B cell (primary cell): ENCODE data around the gene FBP1. TPM values are rescaled to one million over a fixed set of nuclear protein-coding genes. Genes with fewer than 3 reads are reported as not detected.

Experiments
- ATAC-seq: fragments of 200-7000 bp; cut with Tn5 transposase; one replicate; pipeline ENCODE4 v1.10.0; 2021; ENCODE audit warnings: low read depth, mild to moderate bottlenecking, moderate number of reproducible peaks, moderate library complexity
- CTCF ChIA-PET: fragments of 350-600 bp; sonication (Branson Sonifier 250); formaldehyde crosslinking; loops from one replicate; lab custom pipeline; 2021; ENCODE audit warnings: antibody characterized with exemption, inconsistent platforms; lab: Charles Lee
- POLR2A ChIA-PET: fragments of 350-600 bp; sonication (Branson Sonifier 250); formaldehyde crosslinking; loops from one replicate; lab custom pipeline; 2021; ENCODE audit warnings: antibody characterized with exemption; lab: Charles Lee
- DNase-seq: peaks from one replicate; pipeline ENCODE4 v3.0.0; 2013
- H2AFZ ChIP-seq: 2 replicates; pipeline ENCODE4 v1.6.1; 2012; ENCODE audit warnings: mild to moderate bottlenecking, low read depth, low read length; ENCODE audit not compliant: insufficient read depth, poor library complexity, severe bottlenecking
- H3K27ac ChIP-seq, 2 donors: 1 replicate in 1 of 2; 2 replicates in 1 of 2; pipeline ENCODE4 v1.5.1; 2012 to 2013; ENCODE audit warnings: low read length in 2 of 2, mild to moderate bottlenecking in 2 of 2, moderate library complexity in 1 of 2
- H3K27me3 ChIP-seq, 4 experiments: fragments of 200-600 bp in 1 of 4; sonication (generic) in 1 of 4; replicated peaks in 1 of 4; 1 replicate in 2 of 4; 2 replicates in 2 of 4; pipeline versions ENCODE4 v1.6.1 to v1.7.0; 2013 to 2016; ENCODE audit warnings: low read length in 3 of 4, mild to moderate bottlenecking in 2 of 4, mixed read lengths in 1 of 4, moderate library complexity in 1 of 4; ENCODE audit not compliant: insufficient read depth in 4 of 4, control insufficient read depth in 3 of 4; ENCODE audit errors: control extremely low read depth in 1 of 4
- H3K36me3 ChIP-seq, 2 experiments: replicated peaks in 1 of 2; 1 replicate in 1 of 2; 2 replicates in 1 of 2; pipeline versions ENCODE4 v1.6.1 to v1.7.1; 2013; ENCODE audit warnings: low read length in 1 of 2; ENCODE audit not compliant: insufficient read depth in 2 of 2, control insufficient read depth in 1 of 2; ENCODE audit errors: control extremely low read depth in 1 of 2, extremely low read depth in 1 of 2
- H3K4me1 ChIP-seq, 2 donors: fragments of 200-600 bp in 1 of 2; sonication (generic) in 1 of 2; 1 replicate in 1 of 2; 2 replicates in 1 of 2; pipeline versions ENCODE4 v1.5.1 to v1.6.1; 2013 to 2017; ENCODE audit warnings: low read length in 2 of 2; ENCODE audit not compliant: control insufficient read depth in 2 of 2, insufficient read depth in 2 of 2
- H3K4me2 ChIP-seq: replicated peaks from 2 replicates; pipeline ENCODE3; 2012; ENCODE audit warnings: mild to moderate bottlenecking, low read depth, low read length; ENCODE audit not compliant: poor library complexity, severe bottlenecking
- H3K4me3 ChIP-seq, 5 experiments: fragments of 200-600 bp in 1 of 5; sonication (generic) in 1 of 5; 1 replicate in 3 of 5; 2 replicates in 2 of 5; pipeline versions ENCODE4 v1.5.1 to v1.7.0; 2011 to 2016; ENCODE audit warnings: low read length in 4 of 5, mild to moderate bottlenecking in 4 of 5, low read depth in 2 of 5, control low read depth in 1 of 5, moderate library complexity in 1 of 5; ENCODE audit not compliant: insufficient read depth in 1 of 5; ENCODE audit errors: control extremely low read depth in 1 of 5, extremely low read depth in 1 of 5
- H3K79me2 ChIP-seq: fragments of 200-600 bp; sonication (generic); one replicate; pipeline ENCODE4 v1.6.0; 2016; ENCODE audit warnings: low read length; ENCODE audit not compliant: control insufficient read depth, insufficient read depth
- H3K9ac ChIP-seq: fragments of 200-600 bp; sonication (generic); 2 replicates; pipeline ENCODE4 v1.6.1; 2017; ENCODE audit warnings: mild to moderate bottlenecking, low read length, moderate library complexity
- H3K9me3 ChIP-seq, 3 donors: one replicate each; pipeline versions ENCODE4 v1.6.1 to v1.7.1; 2013; ENCODE audit warnings: low read length in 2 of 3; ENCODE audit not compliant: control insufficient read depth in 2 of 3, insufficient read depth in 1 of 3; ENCODE audit errors: control extremely low read depth in 1 of 3
- H4K20me1 ChIP-seq: 2 replicates; pipeline ENCODE4 v1.6.0; 2012; ENCODE audit warnings: mild to moderate bottlenecking, low read length; ENCODE audit not compliant: insufficient read depth, control insufficient read depth, poor library complexity, severe bottlenecking
- H3K27ac Mint-ChIP-seq: one replicate; pipeline ENCODE4 v1.8.0; 2021; ENCODE audit warnings: mixed read lengths
- H3K27me3 Mint-ChIP-seq: one replicate; pipeline ENCODE4 v1.8.0; 2021; ENCODE audit warnings: mixed read lengths
- H3K4me1 Mint-ChIP-seq: one replicate; pipeline ENCODE4 v1.8.0; 2021; ENCODE audit warnings: mixed read lengths
- H3K4me3 Mint-ChIP-seq: one replicate; pipeline ENCODE4 v1.8.0; 2021; ENCODE audit warnings: mixed read lengths
- H3K9me3 Mint-ChIP-seq: one replicate; pipeline ENCODE4 v1.8.0; 2022; ENCODE audit warnings: mixed read lengths; ENCODE audit not compliant: insufficient read depth
- CTCF ChIP-seq: fragments of 200-600 bp; IDR thresholded peaks from one replicate; pipeline ENCODE4 v1.8.0; 2022; ENCODE audit warnings: antibody characterized with exemption, mild to moderate bottlenecking
- EZH2 ChIP-seq: IDR thresholded peaks from 2 replicates; pipeline ENCODE4 v1.6.1; 2012; ENCODE audit warnings: borderline replicate concordance, low read depth, mild to moderate bottlenecking, moderate library complexity, low read length; ENCODE audit not compliant: insufficient read depth, poor library complexity, severe bottlenecking
- WGBS: methylation state at CpG from one replicate; pipeline ENCODE4 v1.1.5; 2013; ENCODE audit warnings: missing lambda C conversion rate; ENCODE audit not compliant: insufficient coverage; 5-methylcytosine and 5-hydroxymethylcytosine counted together
- intact Hi-C: fragments of 100-400 bp; cut with micrococcal nuclease; formaldehyde crosslinking; loops from one replicate; pipeline ENCODE4 v1.10.0; 2022
- polyA plus RNA-seq: library from polyadenylated mRNA; depleted of rRNA; stranded (reverse); fragments of >200 nt; gene quantifications from 2 replicates; pipeline ENCODE4 v1.2.3, GENCODE V29; 2012
- total RNA-seq, 2 donors: library from RNA; stranded (reverse); fragments of 120-200 nt in 1 of 2; gene quantifications; 1 replicate in 1 of 2; 2 replicates in 1 of 2; pipeline versions ENCODE4 v1.2.3 to v1.2.4, GENCODE V29; 2013 to 2022

The FBP1 gene
- total and polyA plus RNA-seq, 2 donors (not counting 1 experiment from before 2014, with no cell fraction given): 2.8 TPM

DNA sequence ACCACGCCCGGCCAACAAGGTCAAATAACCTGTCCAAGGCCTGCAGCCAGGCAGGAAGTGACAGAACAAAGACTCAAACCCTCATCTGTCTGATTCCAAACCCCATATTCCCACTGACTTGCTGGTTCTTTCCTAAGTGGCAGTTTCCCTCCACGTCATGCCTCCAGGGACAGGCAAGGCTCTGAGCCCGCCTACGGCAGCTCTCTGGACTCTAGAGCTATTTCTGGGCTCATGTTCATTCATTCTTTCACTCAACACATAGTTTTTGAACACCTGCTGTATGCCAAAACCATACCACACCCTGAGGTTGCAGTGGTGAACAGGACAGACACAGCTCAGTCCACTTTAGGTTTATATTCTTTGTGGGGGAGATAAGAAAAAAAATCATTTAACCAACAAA is 5.2 kb upstream of the FBP1 start:
- no peak overlapping the region for H3K27ac ChIP-seq
- H3K9me3 Mint-ChIP-seq: no peaks in the 10 kb centered on the region
- no peak overlapping the region for H2AFZ ChIP-seq
- H4K20me1 ChIP-seq: no peaks in the 10 kb centered on the region
- TF ChIP-seq EZH2: no peak
- TF ChIP-seq CTCF: no peak
- ChIA-PET CTCF (no interaction called here), POLR2A (no interaction called here)
- no peak overlapping the region for H3K9ac ChIP-seq
- no peaks in the 10 kb centered on the region for H3K9me3 ChIP-seq
- H3K36me3 ChIP-seq: no peaks in the 10 kb centered on the region
- ATAC-seq: no peak
- intact Hi-C loops: no loop called here
- no peak for DNase-seq
- H3K27me3 ChIP-seq: no peaks in the 10 kb centered on the region
- no peak overlapping the region for H3K4me2 ChIP-seq
- WGBS: 80% methylated on average over 5 of the region's 5 CpGs
- H3K4me3 Mint-ChIP-seq: no peak overlapping the region
- H3K27ac Mint-ChIP-seq: no peak overlapping the region
- no peaks in the 10 kb centered on the region for H3K79me2 ChIP-seq
- peaks cover 4% of the 10 kb centered on the region for H3K4me1 Mint-ChIP-seq
- no peak overlapping the region for H3K4me3 ChIP-seq
- H3K4me1 ChIP-seq: peaks cover 0 to 6% of the 10 kb centered on the region in 2 donors
- H3K27me3 Mint-ChIP-seq: peaks cover 5% of the 10 kb centered on the region

DNA sequence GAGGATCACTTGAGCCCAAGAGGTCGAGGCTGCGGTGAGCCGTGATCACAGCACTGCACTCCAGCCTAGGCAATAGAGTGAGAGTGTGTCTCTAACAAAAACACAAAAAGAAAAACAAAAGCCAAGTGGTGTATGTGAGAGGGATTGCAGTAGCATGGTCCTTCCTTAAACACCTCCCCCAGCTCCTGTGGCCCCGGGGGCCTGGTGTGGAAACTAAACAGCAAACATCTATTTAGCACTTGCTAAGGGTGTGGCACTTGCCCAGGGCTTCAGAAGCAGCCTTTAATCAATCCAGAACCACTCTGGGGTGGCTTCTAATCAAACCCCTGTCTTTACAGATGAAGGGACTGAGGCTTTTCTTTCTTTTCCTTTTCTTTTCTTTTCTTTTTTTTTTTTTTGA is 4.4 kb upstream of the FBP1 start:
- H3K79me2 ChIP-seq: no peaks in the 10 kb centered on the region
- H3K4me1 ChIP-seq: peaks cover 3 to 10% of the 10 kb centered on the region in 2 donors
- WGBS: 100% methylated on average over 3 of the region's 4 CpGs
- intact Hi-C loops: no loop called here
- Mint-ChIP-seq H3K4me1 (peaks cover 10% of the 10 kb centered on the region), H3K27me3 (peaks cover 5% of the 10 kb centered on the region), H3K9me3 (no peaks in the 10 kb centered on the region), H3K4me3 (no peak overlapping the region), H3K27ac (no peak overlapping the region)
- ATAC-seq (no peak), DNase-seq (no peak)
- H4K20me1 ChIP-seq: no peaks in the 10 kb centered on the region
- CTCF ChIA-PET: no interaction called here
- no peak overlapping the region for H3K27ac ChIP-seq
- no peaks in the 10 kb centered on the region for H3K36me3 ChIP-seq
- peaks cover 0 to 3% (median 0%) of the 10 kb centered on the region in 4 experiments for H3K27me3 ChIP-seq
- no peak overlapping the region for H3K9ac ChIP-seq
- H3K4me2 ChIP-seq: no peak overlapping the region
- TF ChIP-seq CTCF (no peak), EZH2 (no peak)
- H3K4me3 ChIP-seq: no peak overlapping the region
- no peak overlapping the region for H2AFZ ChIP-seq
- no peaks in the 10 kb centered on the region for H3K9me3 ChIP-seq
- POLR2A ChIA-PET: no interaction called here
